Neural cell (in vitro differentiated cells): ENCODE data around the gene PTPN22.

Experiments used
- MXI1 ChIP-seq: fragments of 450-650 bp; conservative IDR thresholded peaks from 2 replicates; pipeline ENCODE4 v1.6.1; 2014; ENCODE audit warnings: antibody characterized with exemption, mild to moderate bottlenecking; ENCODE audit not compliant: poor library complexity, severe bottlenecking
- TF ChIP-seq, protein P1 (sequence below): IDR thresholded peaks from 2 replicates; pipeline ENCODE4 v1.6.1; 2012; ENCODE audit warnings: borderline replicate concordance

DNA sequence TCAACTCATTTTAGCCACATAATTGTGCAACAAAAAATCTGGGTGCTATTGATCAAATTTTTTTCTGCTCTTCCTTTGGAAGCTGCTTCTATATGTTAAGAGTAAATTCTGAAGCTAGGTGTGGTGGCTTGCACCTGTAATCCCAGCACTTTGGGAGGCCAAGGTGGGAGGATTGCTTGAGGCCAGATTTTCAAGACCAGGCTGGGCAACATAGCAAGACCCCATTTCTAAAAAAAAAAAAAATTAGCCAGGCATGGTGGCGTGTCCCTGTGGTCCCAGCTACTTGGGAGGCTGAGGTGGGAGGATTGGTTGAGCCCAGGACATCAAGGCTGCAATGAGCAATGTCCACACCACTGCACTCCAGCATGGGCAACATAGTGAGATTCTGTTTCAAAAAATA is 35.0 kb downstream of the PTPN22 start:
- TF ChIP-seq, protein P1, sequence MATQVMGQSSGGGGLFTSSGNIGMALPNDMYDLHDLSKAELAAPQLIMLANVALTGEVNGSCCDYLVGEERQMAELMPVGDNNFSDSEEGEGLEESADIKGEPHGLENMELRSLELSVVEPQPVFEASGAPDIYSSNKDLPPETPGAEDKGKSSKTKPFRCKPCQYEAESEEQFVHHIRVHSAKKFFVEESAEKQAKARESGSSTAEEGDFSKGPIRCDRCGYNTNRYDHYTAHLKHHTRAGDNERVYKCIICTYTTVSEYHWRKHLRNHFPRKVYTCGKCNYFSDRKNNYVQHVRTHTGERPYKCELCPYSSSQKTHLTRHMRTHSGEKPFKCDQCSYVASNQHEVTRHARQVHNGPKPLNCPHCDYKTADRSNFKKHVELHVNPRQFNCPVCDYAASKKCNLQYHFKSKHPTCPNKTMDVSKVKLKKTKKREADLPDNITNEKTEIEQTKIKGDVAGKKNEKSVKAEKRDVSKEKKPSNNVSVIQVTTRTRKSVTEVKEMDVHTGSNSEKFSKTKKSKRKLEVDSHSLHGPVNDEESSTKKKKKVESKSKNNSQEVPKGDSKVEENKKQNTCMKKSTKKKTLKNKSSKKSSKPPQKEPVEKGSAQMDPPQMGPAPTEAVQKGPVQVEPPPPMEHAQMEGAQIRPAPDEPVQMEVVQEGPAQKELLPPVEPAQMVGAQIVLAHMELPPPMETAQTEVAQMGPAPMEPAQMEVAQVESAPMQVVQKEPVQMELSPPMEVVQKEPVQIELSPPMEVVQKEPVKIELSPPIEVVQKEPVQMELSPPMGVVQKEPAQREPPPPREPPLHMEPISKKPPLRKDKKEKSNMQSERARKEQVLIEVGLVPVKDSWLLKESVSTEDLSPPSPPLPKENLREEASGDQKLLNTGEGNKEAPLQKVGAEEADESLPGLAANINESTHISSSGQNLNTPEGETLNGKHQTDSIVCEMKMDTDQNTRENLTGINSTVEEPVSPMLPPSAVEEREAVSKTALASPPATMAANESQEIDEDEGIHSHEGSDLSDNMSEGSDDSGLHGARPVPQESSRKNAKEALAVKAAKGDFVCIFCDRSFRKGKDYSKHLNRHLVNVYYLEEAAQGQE: no peak
- TF ChIP-seq MXI1: no peak
